ENCODE results near the gene HMGA1. TPM values are rescaled to one million over a fixed set of nuclear protein-coding genes. Genes with fewer than 3 reads are reported as not detected.

The HMGA1 gene
- total and polyA plus RNA-seq, 2 of the 13 experiments (the other 11 are each of a cell fraction or from before 2014, with no cell fraction given) = 117 to 145 TPM

DNA sequence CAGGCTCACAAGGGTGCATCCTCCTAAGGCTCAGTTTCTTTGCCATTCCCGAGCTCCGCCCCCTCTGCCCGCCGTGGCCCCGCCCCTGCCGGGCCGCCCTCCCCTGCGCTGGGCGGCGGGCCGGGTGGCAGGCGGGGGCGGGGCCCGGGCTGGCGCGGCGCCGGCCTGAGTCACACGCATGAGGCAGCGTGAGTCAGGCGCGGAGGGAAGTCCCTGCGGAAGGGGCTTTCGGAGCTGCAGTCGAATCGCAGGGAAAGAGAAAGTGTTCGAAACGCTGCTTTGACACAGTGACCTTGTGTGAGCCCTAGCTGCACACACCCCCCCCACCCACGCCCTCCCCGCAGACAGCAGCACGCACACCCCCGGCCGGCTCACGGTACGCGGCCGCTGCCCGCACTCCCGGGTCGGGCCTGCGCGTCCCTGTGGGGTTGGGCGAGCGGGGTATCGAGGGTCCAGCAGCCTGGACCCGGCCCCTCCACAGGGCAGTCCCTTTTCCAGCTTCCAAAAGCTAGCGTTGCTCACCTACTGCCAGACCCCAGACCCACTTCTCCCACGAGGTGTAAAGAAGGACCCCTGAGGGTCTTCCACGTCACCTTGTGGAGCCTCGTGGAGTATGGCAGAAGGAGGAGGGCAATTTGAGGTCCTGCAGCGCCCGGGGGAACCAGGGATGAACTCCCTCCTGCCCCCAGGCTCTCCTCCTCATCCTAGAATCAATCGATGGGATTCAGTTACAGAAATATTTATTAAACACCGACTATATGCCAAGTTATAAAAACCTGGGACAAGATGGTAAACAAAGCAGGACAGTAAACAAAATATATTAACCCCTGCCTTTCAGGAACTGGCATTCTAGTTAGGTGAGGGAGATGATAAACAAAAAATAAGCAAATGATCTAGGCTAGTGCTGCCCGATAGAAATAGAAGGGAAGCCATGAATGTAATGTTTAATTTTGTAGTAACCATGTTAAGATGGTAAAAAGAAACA is 12.4 kb upstream of the HMGA1 start (continued):
- TF ChIP-seq, protein P1, sequence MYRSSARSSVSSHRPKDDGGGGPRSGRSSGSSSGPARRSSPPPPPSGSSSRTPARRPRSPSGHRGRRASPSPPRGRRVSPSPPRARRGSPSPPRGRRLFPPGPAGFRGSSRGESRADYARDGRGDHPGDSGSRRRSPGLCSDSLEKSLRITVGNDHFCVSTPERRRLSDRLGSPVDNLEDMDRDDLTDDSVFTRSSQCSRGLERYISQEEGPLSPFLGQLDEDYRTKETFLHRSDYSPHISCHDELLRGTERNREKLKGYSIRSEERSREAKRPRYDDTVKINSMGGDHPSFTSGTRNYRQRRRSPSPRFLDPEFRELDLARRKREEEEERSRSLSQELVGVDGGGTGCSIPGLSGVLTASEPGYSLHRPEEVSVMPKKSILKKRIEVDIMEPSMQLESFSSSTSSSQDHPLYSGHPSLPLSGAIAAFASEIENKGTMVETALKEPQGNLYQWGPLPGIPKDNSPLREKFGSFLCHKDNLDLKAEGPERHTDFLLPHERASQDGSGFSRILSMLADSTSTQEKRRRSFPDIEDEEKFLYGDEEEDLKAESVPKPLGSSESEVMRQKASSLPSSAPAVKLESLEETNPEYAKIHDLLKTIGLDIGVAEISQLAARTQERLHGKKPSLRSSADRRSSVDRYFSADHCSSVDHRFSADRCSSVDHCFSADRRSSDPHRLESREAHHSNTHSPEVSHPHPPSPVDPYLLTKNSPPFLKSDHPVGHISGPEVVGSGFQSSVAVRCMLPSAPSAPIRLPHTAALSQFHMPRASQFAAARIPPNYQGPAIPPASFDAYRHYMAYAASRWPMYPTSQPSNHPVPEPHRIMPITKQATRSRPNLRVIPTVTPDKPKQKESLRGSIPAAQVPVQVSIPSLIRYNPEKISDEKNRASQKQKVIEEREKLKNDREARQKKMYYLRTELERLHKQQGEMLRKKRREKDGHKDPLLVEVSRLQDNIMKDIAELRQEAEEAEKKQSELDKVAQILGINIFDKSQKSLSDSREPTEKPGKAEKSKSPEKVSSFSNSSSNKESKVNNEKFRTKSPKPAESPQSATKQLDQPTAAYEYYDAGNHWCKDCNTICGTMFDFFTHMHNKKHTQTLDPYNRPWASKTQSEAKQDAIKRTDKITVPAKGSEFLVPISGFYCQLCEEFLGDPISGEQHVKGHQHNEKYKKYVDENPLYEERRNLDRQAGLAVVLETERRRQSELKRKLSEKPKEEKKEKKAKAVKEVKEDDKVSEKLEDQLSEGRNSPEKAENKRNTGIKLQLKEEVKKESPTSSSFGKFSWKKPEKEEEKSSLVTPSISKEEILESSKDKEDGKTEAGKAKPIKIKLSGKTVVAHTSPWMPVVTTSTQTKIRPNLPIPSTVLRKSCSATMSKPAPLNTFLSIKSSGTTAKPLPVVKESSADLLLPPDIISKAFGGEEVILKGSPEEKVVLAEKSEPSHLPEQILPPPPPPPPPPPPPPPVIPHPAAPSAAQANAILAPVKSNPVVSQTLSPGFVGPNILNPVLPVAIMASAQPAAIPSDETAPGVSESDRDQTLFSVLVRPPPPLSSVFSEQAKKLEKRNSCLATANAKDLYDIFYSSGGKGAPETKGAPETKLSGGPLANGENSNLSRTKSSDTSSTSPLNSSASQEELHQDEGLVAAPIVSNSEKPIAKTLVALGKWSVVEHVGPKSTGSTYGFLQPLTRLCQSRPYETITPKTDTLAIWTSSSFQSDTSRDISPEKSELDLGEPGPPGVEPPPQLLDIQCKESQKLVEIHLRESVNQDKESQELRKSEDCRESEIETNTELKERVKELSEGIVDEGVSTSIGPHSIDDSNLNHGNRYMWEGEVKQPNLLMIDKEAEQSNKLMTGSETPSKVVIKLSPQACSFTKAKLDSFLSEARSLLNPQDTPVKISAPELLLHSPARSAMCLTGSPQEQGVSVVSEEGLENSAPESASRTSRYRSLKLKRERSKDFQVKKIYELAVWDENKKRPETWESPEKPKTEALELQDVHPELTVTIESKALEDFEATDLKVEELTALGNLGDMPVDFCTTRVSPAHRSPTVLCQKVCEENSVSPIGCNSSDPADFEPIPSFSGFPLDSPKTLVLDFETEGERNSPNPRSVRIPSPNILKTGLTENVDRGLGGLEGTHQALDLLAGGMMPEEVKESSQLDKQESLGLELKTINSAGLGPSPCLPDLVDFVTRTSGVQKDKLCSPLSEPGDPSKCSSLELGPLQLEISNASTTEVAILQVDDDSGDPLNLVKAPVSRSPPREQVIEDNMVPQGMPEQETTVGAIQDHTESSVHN (CRISPR knock-in tag; IDR thresholded peaks at IDR 0.05) = no peak
- TF ChIP-seq POLR2A (IDR thresholded peaks at IDR 0.05; ENCODE audit: insufficient read depth in 1 of 2, low read depth in 2 of 2, low read length in 2 of 2) (peak; percentile 88 to 93), ELF1 (CRISPR knock-in tag; IDR thresholded peaks at IDR 0.05) (no peak), MBNL3 (CRISPR knock-in tag; conservative IDR thresholded peaks at IDR 0.05) (no peak), ZNF605 (CRISPR knock-in tag; IDR thresholded peaks at IDR 0.05) (0 out of 2 replicates have a peak, but pooled peaks have one; percentile 27), SATB2 (CRISPR knock-in tag; IDR thresholded peaks at IDR 0.05) (no peak), RNF2 (conservative IDR thresholded peaks at IDR 0.05; ENCODE audit: low read depth) (0 out of 2 replicates have a peak, but pooled peaks have one; percentile 27), ZNF83 (CRISPR knock-in tag; IDR thresholded peaks at IDR 0.05; ENCODE audit: borderline replicate concordance) (no peak), ZNF136 (CRISPR knock-in tag; IDR thresholded peaks at IDR 0.05; ENCODE audit: low read depth) (no peak), HES4 (CRISPR knock-in tag; IDR thresholded peaks at IDR 0.05; ENCODE audit: borderline replicate concordance) (peak; percentile 37; the same call in 1 of the 2 replicates), ZNF572 (CRISPR knock-in tag; IDR thresholded peaks at IDR 0.05) (no peak), ZNF124 (CRISPR knock-in tag; IDR thresholded peaks at IDR 0.05) (no peak), JUNB (CRISPR knock-in tag; IDR thresholded peaks at IDR 0.05; ENCODE audit: borderline replicate concordance) (no peak)
- TF ChIP-seq, protein P2, sequence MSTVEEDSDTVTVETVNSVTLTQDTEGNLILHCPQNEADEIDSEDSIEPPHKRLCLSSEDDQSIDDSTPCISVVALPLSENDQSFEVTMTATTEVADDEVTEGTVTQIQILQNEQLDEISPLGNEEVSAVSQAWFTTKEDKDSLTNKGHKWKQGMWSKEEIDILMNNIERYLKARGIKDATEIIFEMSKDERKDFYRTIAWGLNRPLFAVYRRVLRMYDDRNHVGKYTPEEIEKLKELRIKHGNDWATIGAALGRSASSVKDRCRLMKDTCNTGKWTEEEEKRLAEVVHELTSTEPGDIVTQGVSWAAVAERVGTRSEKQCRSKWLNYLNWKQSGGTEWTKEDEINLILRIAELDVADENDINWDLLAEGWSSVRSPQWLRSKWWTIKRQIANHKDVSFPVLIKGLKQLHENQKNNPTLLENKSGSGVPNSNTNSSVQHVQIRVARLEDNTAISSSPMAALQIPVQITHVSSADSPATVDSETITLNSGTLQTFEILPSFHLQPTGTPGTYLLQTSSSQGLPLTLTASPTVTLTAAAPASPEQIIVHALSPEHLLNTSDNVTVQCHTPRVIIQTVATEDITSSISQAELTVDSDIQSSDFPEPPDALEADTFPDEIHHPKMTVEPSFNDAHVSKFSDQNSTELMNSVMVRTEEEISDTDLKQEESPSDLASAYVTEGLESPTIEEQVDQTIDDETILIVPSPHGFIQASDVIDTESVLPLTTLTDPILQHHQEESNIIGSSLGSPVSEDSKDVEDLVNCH (CRISPR knock-in tag; IDR thresholded peaks at IDR 0.05) = no peak
- TF ChIP-seq, protein P3, sequence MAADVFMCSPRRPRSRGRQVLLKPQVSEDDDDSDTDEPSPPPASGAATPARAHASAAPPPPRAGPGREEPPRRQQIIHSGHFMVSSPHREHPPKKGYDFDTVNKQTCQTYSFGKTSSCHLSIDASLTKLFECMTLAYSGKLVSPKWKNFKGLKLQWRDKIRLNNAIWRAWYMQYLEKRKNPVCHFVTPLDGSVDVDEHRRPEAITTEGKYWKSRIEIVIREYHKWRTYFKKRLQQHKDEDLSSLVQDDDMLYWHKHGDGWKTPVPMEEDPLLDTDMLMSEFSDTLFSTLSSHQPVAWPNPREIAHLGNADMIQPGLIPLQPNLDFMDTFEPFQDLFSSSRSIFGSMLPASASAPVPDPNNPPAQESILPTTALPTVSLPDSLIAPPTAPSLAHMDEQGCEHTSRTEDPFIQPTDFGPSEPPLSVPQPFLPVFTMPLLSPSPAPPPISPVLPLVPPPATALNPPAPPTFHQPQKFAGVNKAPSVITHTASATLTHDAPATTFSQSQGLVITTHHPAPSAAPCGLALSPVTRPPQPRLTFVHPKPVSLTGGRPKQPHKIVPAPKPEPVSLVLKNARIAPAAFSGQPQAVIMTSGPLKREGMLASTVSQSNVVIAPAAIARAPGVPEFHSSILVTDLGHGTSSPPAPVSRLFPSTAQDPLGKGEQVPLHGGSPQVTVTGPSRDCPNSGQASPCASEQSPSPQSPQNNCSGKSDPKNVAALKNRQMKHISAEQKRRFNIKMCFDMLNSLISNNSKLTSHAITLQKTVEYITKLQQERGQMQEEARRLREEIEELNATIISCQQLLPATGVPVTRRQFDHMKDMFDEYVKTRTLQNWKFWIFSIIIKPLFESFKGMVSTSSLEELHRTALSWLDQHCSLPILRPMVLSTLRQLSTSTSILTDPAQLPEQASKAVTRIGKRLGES (CRISPR knock-in tag; IDR thresholded peaks at IDR 0.05; ENCODE audit: borderline replicate concordance) = no peak

Measured in HepG2 (cell line).